HG02678 (cell line): ENCODE data around the gene NOA1.
"Not testable (repeated sequence)": the region's sequence is repeated elsewhere in the genome, so short reads cannot be mapped to it uniquely, and the experiment has no call there.

ENCODE experiments used
- ATAC-seq: cut with Tn5 transposase; IDR thresholded peaks from one replicate; pipeline ENCODE4 v1.9.1; 2021; ENCODE audit warnings: mild to moderate bottlenecking, moderate library complexity; ENCODE audit not compliant: unreplicated experiment

Gene NOA1

GRCh38 chr4:56959100-56959499, 18.3 kb downstream of the NOA1 start:
- no peak for ATAC-seq

DNA sequence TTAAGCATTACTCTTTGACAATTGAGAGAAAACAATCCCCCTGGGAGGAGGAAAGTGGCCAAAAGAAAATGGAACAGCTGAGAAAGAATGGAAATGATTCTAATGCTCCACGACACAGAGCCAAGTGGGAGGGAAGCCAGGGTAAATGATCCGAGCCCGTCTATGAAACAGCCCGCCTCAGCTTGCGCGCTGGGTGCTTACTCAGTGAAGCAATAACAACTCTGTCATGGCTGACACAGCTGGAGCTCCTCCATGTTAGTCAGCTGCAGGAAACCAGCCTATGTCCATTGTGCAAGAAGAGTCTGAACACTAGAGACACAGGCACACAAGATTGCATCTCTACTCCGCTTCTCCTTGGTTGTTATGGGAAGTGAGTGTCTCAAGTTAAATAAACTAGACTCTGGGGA, 19.3 kb downstream of the NOA1 start:
- ATAC-seq = no peak

DNA sequence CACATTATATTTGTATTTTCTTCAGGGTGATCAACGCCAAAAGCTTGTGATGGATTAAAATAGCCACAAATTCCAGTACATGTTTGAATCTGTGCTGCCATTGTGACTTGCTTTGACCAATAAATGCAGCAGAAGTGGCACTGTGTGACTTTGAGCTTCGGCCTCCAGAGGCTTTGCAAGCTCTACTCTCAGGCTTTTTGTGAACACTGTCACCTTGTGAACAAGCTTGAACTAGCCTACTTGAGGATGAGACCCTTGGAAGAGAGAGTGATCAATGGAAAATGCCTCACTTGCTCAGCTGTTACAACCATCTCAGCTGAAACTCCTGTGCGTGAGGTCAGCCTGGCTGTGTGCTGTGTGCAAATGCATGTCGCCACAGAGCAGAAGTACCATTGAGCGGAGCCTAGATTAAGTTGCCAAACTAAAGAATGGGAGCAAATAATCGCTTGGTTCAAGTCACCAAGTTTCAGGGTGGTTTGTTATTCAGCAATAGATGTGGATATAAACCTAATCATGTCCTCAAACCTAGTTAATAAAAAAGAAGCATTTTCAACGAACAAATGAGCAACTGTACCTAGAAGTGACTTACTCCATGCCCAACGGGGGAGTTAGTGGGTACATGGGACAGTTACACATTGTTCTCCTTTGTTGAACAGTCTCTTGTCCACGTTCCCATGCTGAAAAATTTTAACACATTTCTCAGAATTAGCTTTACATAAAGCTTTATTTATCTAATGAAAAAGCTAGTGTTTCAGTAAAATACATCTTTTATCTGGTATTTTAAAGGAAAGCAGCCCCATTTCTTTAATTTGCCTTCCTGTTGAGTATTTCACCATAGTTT, 23.5 kb downstream of the NOA1 start:
- no peak for ATAC-seq

GRCh38 chr4:56941403-56941802, 36.0 kb downstream of the NOA1 start:
- no peak for ATAC-seq

DNA sequence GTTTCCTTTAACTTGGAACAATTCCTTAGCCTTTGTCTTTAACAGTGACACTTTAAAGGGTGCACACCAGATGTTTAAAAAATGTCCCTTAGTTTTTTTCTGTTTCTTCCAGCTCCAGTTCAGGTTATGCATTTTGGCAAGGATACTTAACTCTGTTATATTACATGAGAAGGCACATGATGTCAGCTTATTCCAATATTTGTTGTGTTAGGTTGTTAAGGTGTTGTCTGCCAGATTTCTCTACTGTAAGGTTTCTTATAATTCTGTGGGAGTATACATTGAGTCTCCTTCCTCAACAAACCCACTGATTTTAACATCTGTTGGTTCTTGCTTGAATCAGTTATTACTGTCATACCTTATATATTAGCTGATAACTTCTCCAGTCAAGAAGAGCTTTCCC, 36.4 kb downstream of the NOA1 start:
- ATAC-seq = no peak

DNA sequence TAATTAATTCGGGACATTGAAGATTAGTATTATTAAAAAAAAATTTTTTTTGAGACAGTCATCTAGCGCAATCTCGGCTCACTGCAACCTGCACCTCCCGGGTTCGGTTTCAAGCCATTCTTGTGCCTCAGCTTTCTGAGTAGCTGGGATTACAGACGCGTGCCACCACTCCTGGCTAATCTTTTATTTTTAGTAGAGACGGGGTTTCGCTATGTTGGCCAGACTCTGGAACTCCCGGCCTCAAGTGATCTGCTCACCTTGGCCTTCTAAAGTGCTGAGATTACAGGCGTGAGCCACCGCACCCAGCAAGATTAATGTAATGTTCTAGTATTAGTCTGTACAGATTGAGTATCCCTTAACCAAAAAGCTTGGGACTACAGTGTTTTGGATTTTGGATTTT, 37.0 kb downstream of the NOA1 start:
- no peak for ATAC-seq

DNA sequence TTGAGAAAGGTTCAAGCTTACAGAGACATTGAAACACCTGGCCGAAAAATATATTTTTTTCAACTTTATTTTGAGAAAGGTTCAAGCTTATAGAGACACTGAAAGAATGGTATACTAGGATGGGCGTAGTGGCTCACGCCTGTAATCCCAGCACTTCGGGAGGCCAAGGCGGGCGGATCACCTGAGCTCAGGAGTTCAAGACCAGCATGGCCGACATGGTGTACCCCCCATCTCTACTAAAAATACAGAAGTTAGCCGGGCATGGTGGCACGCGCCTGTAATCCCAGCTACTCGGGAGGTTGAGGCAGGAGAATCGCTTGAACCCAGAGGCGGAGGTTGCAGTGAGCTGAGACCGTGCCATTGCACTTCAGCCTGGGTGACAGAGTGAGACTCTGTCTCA, 37.6 kb downstream of the NOA1 start:
- not testable (repeated sequence) for ATAC-seq

- no peak for ATAC-seq
These were observed 40.1 kb downstream of the NOA1 start for GRCh38 chr4:56937262-56937661.

GRCh38 chr4:56931924-56932323, 45.5 kb downstream of the NOA1 start:
- no peak for ATAC-seq

- ATAC-seq = no peak
These were observed 46.8 kb downstream of the NOA1 start for GRCh38 chr4:56930638-56931037.

DNA sequence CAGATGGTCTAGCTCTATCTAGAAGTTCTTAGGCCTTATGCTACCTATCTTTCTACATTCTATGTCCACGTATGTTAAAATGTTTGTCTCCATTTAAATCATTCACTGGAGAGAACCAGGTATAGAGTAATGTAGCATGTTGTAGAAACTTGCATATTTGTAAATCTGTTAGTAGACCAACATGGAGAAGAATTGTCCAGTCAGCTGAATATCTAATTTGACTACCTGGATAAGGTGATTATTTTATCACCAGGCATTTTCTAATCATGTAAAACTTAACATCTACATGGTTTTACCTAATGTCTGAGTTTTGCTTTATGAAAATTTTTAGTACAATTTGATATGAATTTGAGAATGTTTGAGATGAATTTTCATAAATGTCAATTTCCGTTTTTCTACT, 50.2 kb downstream of the NOA1 start:
- no peak for ATAC-seq

- not testable (repeated sequence) for ATAC-seq
These were observed 62.4 kb downstream of the NOA1 start for GRCh38 chr4:56914977-56915376.

GRCh38 chr4:56914336-56914735, 63.1 kb downstream of the NOA1 start:
- no peak for ATAC-seq
